Tibial nerve (tissue), 4 donors: ENCODE measurements around the gene PARN.

Experiments
- EP300 ChIP-seq, 2 donors: sonication (generic); formaldehyde crosslinking; IDR thresholded peaks; one replicate each; pipeline ENCODE4 v1.6.1; 2017; ENCODE audit warnings: antibody characterized with exemption in 2 of 2, mild to moderate bottlenecking in 1 of 2
- POLR2A ChIP-seq, 2 donors: fragments of 450-650 bp; IDR thresholded peaks; one replicate each; pipeline ENCODE4 v1.6.1; 2017; ENCODE audit warnings: antibody characterized with exemption in 2 of 2, mild to moderate bottlenecking in 2 of 2, moderate library complexity in 2 of 2
- TF ChIP-seq, protein P1 (sequence below), 5 experiments: fragments of 200-600 bp in 3 of 5; fragments of 450-650 bp in 2 of 5; sonication (generic) in 3 of 5; IDR thresholded peaks; one replicate each; pipeline ENCODE4 v1.5.1; 2016 to 2019; ENCODE audit warnings: antibody characterized with exemption in 5 of 5, mild to moderate bottlenecking in 3 of 5, moderate library complexity in 2 of 5

GRCh38 chr16:14486520-14487303, 143.3 kb downstream of the PARN start:
- TF ChIP-seq EP300 (IDR thresholded peaks at IDR 0.05), result peak in 1 of 2 donors; percentile 65
- TF ChIP-seq, protein P1, sequence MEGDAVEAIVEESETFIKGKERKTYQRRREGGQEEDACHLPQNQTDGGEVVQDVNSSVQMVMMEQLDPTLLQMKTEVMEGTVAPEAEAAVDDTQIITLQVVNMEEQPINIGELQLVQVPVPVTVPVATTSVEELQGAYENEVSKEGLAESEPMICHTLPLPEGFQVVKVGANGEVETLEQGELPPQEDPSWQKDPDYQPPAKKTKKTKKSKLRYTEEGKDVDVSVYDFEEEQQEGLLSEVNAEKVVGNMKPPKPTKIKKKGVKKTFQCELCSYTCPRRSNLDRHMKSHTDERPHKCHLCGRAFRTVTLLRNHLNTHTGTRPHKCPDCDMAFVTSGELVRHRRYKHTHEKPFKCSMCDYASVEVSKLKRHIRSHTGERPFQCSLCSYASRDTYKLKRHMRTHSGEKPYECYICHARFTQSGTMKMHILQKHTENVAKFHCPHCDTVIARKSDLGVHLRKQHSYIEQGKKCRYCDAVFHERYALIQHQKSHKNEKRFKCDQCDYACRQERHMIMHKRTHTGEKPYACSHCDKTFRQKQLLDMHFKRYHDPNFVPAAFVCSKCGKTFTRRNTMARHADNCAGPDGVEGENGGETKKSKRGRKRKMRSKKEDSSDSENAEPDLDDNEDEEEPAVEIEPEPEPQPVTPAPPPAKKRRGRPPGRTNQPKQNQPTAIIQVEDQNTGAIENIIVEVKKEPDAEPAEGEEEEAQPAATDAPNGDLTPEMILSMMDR (IDR thresholded peaks at IDR 0.05), result no peak
- no peak for TF ChIP-seq POLR2A (IDR thresholded peaks at IDR 0.05)
